NCI-H187 (cell line): ENCODE data around the gene NUDT11.
"Not testable (repeated sequence)": the region's sequence is repeated elsewhere in the genome, so short reads cannot be mapped to it uniquely, and the experiment has no call there.

Source experiments
- DNase-seq, 2 experiments: peaks; one replicate each; lab custom pipeline; 2025; lab: John Stamatoyannopoulos, UW

The NUDT11 gene

GRCh38 chrX:51496501-51497291, at the start of gene NUDT11:
Gene NUDT11 (minus strand): TSS chrX:51496592. CDS start chrX:51496444, 148 bp downstream.
- no peak for DNase-seq

DNA sequence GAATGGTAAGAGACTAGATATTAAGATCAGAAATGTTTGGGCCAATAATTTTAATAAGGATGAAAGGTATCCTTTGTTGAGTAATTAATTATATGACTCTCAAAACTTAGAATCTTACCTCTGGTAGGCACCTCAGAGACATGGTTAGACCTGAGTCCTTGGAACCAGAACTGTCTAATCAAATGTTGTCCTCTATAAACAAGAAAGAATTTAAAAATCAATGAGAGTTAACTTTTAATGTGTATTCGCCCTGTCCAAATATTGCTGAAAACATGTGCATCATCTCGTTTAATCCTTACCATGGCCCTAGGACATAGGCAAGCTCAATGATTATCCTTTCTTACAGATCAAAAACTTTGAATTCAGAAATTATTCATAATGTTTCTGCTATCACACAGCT, 24.0 kb upstream of the NUDT11 start:
- DNase-seq: no peak

GRCh38 chrX:51519131-51519530, 22.7 kb upstream of the NUDT11 start:
- not testable (repeated sequence) for DNase-seq

DNA sequence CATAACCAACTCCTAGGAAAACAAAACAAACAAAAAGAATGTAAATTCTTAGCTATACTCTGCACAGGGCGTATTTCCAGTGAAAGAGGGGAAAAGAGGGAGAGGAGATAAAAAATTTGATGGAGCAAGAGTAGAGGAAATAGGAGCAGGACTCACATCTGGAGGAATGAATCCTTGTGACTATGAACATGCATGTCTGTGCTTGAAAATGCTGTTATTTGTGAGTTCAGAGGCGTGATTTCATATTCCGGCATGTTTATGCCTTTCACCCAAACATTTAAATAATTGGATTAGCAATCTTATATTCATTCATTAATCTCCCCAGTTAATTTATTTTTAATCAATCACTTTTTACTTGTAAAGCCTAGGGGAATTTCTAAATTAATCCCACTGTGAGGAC, 11.2 kb upstream of the NUDT11 start:
- DNase-seq: no peak

- not testable (repeated sequence) for DNase-seq
Measured at GRCh38 chrX:51495701-51496488, 497 bp downstream of the NUDT11 start.

- no peak for DNase-seq
Measured at GRCh38 chrX:51494409-51494808, 2.0 kb downstream of the NUDT11 start.

DNA sequence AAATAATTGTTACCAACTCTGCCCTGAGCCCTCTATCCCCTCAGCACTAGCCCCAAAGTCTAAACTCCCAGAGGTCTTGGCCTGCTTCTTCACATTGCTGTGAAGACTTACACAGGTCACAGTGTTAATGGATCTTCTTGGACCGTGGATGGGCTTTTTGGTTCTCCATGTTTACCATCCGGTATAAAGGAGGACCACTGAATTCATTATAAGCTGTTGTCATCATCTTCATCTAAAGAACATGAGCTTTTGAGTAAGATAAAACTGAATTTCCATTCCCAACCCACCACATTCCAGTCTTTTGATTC, 8.5 kb downstream of the NUDT11 start:
- DNase-seq: no peak

GRCh38 chrX:51484616-51485015, 11.8 kb downstream of the NUDT11 start:
- no peak for DNase-seq

DNA sequence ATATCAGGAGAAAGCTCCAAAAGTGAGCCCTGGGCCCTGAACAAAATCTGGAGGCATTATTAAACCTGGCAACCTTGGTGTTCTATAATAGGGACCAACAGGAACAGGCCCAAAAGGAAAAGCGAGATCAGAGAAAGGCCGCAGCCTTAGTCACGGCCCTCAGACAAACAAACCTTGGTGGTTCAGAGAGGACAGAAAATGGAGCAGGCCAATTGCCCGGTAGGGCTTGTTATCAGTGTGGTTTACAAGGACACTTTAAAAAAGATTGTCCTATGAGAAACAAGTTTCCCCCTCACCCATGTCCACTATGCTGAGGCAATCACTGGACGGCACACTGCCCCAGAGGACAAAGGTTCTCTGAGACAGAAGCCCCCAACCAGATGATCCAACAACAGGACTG, 14.0 kb downstream of the NUDT11 start:
- not testable (repeated sequence) for DNase-seq

DNA sequence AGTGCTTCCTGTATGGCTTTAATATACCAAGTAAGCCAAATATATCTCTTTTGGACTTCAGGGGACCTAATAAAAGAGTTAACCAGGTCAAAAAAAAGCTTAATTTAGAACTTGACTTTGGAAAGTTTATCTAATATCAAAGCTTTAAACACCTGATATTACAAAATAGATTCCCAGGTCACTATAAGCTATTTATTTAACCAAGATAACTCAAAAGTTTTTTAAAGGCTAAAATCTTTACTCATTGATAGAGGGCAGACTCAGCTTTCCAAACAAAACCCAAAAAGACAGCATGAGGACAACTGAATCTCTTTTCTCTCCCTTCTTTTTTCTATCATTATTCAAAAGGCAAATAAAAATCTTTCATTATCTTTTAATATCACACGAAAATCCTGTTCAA, 19.5 kb downstream of the NUDT11 start:
- DNase-seq: no peak

DNA sequence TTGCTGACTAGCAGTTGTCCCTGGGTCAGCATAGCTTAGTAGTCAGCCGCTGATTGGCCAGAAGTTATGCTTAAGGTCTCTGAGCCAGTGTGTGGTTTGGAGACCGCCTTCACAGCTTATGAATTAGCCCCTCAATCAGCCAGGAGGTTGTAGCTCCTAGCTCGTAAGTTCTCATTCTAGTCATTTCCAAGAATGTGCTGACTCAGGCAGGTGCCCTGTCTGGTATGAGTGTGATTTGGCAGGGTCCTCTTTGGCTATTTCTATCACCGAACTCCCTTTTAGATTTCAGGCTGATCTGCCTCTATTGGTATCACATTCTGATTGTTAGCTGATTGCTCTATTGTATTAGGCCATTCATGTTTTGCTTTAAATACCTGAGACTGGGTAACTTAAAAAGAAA, 33.1 kb downstream of the NUDT11 start:
- DNase-seq: no peak

GRCh38 chrX:51461053-51462044, 35.0 kb downstream of the NUDT11 start:
- no peak for DNase-seq

- no peak for DNase-seq
Measured at GRCh38 chrX:51459125-51459524, 37.3 kb downstream of the NUDT11 start.

- no peak for DNase-seq
Measured at GRCh38 chrX:51456814-51457213, 39.6 kb downstream of the NUDT11 start.

DNA sequence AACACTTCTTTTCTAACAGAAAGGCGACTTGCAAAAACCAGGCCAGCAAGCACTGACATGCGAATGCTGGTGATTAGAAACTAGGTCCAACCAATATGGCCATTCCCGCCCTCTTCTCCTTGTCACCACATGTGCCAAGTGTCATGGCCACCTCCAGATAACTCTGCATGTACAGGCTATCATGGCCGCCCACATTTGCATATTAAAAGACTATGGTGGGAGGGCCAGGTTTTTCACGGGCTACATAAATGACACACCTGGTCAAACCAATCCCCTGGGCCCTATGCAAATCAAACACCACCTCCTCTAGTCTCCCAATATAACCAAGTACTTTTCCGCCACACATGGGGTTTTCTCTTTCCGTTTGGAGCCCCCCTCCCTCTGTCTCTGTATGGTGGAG, 40.1 kb downstream of the NUDT11 start:
- no peak for DNase-seq

GRCh38 chrX:51440365-51440764, 56.0 kb downstream of the NUDT11 start:
- no peak for DNase-seq
